ENCODE results near the gene SHLD1.

The SHLD1 gene

GRCh38 chr20:5863040-5863833, 113.0 kb downstream of the SHLD1 start:
- DNase-seq = no peak

- peak; percentile 16 for DNase-seq
Observed at GRCh38 chr20:5864428-5864827, 114.2 kb downstream of the SHLD1 start.

DNA sequence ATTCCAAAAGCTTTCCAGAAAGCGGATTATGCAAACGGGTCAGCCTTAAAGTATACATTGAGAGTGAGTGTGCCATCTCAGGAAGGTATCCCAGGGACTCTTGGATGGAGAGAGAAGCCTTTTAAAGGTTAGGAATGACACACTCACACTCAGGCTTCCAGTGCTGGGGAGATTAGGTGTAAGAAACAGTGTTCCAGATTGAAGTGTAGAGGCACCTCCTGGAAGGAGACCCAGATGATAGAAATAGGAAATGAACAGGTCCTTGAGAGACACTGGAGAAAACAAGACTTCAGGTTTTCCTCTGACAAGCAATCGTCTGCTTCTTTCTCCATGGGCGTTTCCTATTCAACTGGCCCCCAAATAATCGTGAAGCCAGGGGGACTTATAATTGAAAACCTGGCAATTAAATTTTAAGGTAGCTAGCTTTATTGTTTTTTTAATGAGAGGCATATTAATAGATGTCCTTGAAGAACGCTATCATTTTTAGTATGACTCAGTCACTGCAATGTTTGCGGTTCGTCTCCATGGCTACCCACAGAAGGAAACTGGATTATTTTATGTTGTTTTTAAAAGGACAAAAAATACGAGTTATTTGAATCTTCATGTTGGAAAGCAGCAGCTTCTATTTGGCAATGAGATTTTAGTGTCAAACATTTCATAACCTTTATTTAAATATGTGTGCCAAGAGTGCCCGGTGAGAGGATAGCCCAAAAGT, 114.8 kb downstream of the SHLD1 start:
- DNase-seq = no peak

DNA sequence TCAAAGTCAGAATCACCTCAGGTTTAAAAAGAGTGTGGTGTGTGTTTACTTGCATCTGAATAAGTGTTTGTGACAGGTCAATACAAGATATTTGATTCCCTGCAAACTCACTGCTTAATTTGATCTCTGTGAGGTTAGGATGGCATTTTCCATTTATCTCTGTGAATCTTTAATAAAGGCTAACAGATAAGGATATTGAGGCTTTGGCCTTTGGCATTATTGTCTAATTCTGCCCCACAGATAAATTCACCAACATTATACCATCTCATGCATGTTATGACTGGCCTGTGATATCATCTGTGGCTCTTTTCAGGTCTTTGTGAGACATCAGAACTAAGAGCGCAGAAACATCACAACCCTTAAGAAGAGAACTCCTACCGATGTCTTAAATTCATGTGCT, 115.4 kb downstream of the SHLD1 start:
- no peak for DNase-seq

DNA sequence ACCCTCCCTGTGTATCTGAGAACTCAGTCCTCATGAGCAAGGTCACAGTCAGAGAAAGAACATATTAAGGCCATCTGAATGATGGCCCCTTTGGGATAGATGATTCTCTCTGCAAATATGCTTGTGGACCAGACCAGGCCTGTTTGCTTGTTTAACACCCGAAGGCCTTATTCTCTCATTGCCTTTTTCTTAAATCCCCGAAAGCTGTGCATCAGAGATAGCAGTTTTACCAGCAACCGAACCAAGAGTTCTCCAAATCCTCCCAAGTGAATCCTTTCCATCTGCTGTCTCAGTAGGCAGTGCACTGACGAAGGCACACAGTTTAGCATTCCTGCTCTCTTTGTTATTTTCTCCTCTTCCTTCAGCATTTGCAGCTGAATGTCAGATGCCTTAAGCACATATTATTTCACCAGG, 120.4 kb downstream of the SHLD1 start:
- DNase-seq = no peak

DNA sequence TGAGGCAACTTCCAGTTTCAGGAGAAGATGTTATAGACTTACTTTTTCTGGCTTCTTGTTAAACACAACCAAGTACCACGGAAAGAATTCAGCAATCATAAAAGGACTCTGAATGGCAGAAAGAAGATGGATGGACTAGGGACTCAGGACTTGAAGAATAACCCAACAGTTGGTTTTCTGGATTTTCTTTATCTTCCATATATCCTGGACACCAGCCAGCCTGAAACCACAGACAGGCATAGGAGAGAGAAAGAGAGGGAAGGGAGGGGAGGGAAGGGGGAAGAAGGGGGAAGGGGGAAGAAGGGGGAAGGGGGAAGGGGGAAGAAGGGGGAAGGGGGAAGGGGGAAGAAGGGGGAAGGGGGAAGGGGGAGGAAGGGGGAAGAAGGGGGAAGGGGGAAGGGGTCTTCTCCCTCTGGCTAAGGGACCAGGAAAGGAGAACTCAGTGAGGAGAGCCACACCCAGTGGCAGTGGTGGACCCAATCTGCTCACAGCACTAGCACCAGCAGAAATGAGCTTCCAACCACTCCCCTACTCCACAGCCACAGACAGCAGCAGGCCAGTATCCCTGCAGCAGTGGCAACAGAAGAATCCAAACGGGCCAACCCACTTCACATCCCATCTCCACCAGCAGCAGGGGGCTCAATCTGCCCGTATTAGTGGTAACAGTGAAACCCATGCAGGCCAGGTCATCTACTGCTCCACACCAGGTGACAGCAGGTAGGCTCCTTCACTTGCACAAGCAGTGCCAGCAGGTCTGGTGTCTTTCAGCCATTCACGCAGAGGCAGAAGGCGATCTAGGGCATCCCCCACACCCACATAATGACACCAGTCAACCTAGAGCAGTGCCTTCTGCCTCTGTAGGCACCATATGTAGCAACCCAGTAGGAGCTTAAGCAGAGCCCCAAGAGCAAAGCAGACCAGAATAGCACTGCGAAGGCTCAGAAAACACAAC, 121.5 kb downstream of the SHLD1 start:
- no peak for DNase-seq

- no peak for DNase-seq
Observed at GRCh38 chr20:5877128-5877527, 126.9 kb downstream of the SHLD1 start.

- no peak for DNase-seq
Observed at GRCh38 chr20:5880326-5880725, 130.1 kb downstream of the SHLD1 start.

DNA sequence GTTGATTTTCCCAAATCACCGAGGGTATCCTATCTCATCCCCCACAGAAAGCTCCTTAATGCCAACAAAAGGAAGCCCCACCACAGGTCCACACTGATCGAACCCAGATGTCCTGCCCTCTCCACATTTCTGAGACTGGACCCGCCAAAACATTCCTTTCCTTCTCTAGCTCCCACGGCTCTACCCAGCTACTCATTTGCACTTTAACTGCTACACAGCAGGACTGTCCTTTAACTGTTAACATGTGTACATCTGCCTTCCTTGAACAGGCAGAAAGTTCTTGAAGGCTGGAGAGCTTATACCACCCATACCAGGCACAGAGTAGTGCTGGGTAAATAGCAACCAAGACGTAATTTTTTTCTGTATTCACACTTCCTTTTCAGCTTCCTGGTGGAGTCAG, 131.5 kb downstream of the SHLD1 start:
- no peak for DNase-seq

DNA sequence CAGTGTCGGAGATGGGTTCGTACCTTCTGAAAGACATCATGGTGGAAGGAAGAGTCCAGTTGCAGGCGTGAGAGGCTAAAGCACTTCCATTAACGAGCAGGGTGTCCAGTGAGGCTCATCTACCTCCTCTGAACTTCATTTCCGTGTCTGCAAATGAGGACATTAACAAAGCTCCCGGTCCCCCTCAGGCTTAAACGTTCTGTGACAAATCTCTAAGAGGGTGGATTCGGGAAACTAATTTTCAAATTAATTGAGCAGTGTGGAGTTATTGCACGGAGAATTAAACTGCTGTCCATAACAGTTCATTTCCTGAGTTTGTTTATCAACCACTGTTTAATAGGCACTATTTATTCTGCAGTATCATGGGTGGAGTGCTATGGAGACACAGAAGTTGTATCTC, 132.0 kb downstream of the SHLD1 start:
- no peak for DNase-seq

- no peak for DNase-seq
Observed at GRCh38 chr20:5884465-5885335, 134.5 kb downstream of the SHLD1 start.

- DNase-seq = no peak
Observed at GRCh38 chr20:5885866-5886265, 135.7 kb downstream of the SHLD1 start.

GRCh38 chr20:5886788-5887187, 136.6 kb downstream of the SHLD1 start:
- DNase-seq = peak; percentile 82

DNA sequence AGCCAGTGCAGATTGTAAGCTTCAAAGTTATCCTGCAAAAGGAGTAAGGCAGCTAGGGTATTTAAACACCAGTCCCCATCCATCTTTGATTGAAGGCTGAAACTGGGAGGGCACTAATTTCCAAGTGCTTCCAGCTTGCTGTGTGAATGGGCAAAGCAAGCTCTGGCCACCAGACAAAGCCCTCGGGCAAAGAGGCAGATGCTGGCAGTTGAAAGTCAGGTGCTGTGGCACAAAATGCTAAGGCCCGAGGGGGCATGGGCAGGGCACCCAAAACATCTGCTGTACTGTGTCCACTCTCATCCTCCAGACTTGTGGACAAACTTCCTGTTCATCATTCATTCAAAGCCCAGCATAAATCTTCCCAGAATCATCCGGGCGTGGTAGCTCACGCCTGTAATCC, 137.2 kb downstream of the SHLD1 start:
- no peak for DNase-seq

- no peak for DNase-seq
Observed at GRCh38 chr20:5888041-5888440, 137.8 kb downstream of the SHLD1 start.

DNA sequence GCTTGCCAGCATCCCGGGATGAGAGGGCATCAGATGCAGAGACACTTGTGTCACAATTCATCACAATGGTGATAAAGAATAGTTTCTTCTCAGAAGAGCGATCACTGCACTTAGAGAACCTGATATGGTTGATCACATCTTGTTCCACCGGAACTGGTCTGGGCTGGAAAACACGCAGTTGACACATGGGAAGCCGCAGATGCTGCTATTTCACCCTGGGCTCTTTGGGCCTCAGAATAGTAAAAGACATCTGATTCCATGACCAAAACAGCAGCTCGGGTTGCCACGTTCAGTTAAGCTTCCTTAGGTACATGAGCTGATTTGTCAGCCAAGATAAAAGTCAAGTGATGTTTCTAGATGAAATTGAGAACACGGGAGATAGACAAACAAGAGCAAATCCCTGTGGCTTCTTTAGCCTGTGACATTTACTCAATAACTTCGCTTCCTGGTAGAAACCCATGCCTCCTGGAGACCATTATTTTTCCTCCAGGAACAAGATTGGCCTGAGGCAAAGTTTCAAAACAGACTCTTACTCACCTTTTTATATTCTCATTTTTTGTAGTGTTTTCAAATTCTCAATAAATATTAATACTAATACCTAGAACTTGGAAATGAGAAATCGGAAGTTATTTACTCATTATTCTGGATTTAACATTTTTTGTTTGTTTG, 140.7 kb downstream of the SHLD1 start:
- no peak for DNase-seq

GRCh38 chr20:5893052-5893451, 142.9 kb downstream of the SHLD1 start:
- no peak for DNase-seq

DNA sequence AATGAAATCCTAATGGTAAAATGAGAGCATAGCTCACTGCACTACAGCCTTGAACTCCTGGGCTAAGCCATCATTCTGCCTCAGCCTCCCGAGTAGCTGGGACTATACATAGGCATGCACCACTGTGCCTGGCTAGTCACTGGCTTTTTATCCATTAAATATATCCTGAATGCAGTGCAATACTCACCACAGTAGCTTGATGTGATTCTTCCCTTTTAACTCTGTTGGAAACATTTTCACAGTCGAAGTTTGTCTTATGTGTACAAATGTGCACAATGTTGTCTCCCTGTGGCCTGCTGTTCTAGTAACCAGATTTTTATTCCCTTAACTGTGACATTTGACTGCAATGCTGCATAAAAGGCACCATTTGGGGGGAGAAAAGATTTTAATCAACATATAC, 143.4 kb downstream of the SHLD1 start:
- no peak for DNase-seq

DNA sequence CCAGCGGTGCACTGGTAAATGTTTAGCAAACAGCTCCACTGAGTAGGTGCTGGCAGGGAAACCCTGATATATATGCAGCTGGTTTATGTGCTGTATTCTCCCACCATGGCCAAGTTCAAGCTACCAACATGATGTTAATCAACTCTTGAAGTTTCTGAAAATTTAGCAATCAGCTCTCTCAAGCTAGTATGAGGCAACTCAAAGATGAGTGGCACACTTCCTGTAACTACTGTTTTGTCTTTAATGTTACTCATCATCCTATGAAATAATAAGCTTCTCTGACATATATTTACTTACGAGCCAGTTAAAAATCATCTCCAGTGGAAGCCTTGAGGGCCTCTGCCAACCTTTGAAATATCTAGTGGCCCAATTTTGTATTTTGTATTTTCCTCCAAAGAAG, 145.4 kb downstream of the SHLD1 start:
- no peak for DNase-seq

- DNase-seq = no peak
Observed at GRCh38 chr20:5899444-5899843, 149.2 kb downstream of the SHLD1 start.

- no peak for DNase-seq
Observed at GRCh38 chr20:5900908-5901307, 150.7 kb downstream of the SHLD1 start.

DNA sequence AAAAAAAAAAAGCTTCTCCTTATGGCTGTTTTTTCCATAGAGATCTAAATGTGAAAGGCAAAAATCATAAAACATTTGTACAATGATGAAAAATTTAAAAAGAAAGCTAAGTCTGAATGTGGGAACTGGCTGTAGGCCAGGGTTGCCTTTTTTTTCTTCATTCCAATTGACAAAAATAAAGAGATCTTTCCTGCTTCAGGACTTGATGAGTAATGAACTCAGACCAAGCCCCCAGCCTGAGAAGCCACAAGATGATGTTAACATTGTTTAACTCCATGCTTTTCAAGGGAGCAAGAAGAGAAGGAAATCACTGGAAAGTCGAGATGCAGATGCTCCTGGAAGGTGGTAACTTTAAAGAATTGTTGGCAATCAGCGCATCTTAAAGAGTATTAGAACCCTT, 158.8 kb downstream of the SHLD1 start:
- no peak for DNase-seq
